Cardiac muscle cell (in vitro differentiated cells and primary cell): Measurements from ENCODE around the gene UNC93B1. TPM values are rescaled to one million over a fixed set of nuclear protein-coding genes. Genes with fewer than 3 reads are reported as not detected.
"Not testable (repeated sequence)": the region's sequence is repeated elsewhere in the genome, so short reads cannot be mapped to it uniquely, and the experiment has no call there.

Source experiments
- DNase-seq, 2 donors: peaks; one replicate each; pipeline versions ENCODE4 v3.0.0 to v3.0.0-alpha.2; 2010 to 2017; ENCODE audit warnings: low read depth in 1 of 2, low spot score in 1 of 2
- H3K27ac ChIP-seq: fragments of 200-600 bp; sonication (generic); 2 replicates; pipeline ENCODE4 v1.5.1; 2016
- H3K27me3 ChIP-seq: fragments of 200-600 bp; sonication (generic); 2 replicates; pipeline ENCODE4 v1.6.0; 2016; ENCODE audit warnings: control low read depth
- H3K36me3 ChIP-seq: fragments of 200-600 bp; sonication (generic); 2 replicates; pipeline ENCODE4 v1.5.1; 2016; ENCODE audit warnings: control low read depth
- H3K4me1 ChIP-seq: fragments of 200-600 bp; sonication (generic); 2 replicates; pipeline ENCODE4 v1.8.1; 2017; ENCODE audit warnings: low read depth, mild to moderate bottlenecking, mixed run types
- H3K4me3 ChIP-seq: fragments of 200-600 bp; sonication (generic); 2 replicates; pipeline ENCODE4 v1.5.1; 2016; ENCODE audit warnings: mild to moderate bottlenecking
- H3K9me3 ChIP-seq: fragments of 200-600 bp; sonication (generic); 2 replicates; pipeline ENCODE4 v1.5.1; 2017; ENCODE audit warnings: low read depth, mild to moderate bottlenecking, control low read depth
- polyA plus RNA-seq: library from polyadenylated mRNA; unstranded; fragments of >200 nt; fragmentation: Nextera tagmentation; extraction: Ambion mirVana; gene quantifications from 2 replicates; pipeline ENCODE4 v1.2.1, GENCODE V29; 2016
- total RNA-seq: library from RNA; depleted of rRNA; stranded (reverse); fragments of >200 nt; gene quantifications from 2 replicates; pipeline ENCODE4 v1.2.3, GENCODE V29; 2016
- TF ChIP-seq, protein P1 (sequence below): IDR thresholded peaks from 2 replicates; pipeline ENCODE4 v1.5.1; 2012; ENCODE audit warnings: low read depth, mild to moderate bottlenecking, low read length

Gene UNC93B1
- total and polyA plus RNA-seq, 2 experiments from 2014 or later, result 13.2 to 24.0 TPM

DNA sequence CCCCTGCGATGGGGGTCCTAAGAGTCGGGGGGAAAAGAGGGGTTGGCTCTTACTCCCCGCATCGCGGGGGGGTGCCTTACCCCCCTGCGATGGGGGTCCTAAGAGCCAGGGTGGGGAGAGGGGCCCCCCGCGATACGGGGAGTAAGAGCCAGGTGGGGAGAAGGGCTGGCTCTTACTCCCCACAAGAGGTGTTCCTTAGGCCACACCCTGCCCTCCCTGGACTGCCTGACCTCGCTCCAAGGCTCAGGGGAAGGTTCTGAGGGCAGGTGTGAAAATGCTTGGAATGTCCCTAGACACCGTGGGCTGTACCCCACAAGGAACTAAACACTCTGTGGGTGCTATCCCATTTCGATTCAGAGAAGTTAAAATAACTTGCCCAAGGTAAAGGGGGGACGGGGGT is 7.8 kb downstream of the UNC93B1 start:
- no peaks in the 10 kb centered on the region for H3K4me1 ChIP-seq
- DNase-seq, result no peak
- no peak overlapping the region for H3K27ac ChIP-seq
- TF ChIP-seq, protein P1, sequence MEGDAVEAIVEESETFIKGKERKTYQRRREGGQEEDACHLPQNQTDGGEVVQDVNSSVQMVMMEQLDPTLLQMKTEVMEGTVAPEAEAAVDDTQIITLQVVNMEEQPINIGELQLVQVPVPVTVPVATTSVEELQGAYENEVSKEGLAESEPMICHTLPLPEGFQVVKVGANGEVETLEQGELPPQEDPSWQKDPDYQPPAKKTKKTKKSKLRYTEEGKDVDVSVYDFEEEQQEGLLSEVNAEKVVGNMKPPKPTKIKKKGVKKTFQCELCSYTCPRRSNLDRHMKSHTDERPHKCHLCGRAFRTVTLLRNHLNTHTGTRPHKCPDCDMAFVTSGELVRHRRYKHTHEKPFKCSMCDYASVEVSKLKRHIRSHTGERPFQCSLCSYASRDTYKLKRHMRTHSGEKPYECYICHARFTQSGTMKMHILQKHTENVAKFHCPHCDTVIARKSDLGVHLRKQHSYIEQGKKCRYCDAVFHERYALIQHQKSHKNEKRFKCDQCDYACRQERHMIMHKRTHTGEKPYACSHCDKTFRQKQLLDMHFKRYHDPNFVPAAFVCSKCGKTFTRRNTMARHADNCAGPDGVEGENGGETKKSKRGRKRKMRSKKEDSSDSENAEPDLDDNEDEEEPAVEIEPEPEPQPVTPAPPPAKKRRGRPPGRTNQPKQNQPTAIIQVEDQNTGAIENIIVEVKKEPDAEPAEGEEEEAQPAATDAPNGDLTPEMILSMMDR, result no peak
- H3K4me3 ChIP-seq, result no peak overlapping the region
- no peaks in the 10 kb centered on the region for H3K9me3 ChIP-seq
- peaks cover 9% of the 10 kb centered on the region for H3K27me3 ChIP-seq
- no peaks in the 10 kb centered on the region for H3K36me3 ChIP-seq

DNA sequence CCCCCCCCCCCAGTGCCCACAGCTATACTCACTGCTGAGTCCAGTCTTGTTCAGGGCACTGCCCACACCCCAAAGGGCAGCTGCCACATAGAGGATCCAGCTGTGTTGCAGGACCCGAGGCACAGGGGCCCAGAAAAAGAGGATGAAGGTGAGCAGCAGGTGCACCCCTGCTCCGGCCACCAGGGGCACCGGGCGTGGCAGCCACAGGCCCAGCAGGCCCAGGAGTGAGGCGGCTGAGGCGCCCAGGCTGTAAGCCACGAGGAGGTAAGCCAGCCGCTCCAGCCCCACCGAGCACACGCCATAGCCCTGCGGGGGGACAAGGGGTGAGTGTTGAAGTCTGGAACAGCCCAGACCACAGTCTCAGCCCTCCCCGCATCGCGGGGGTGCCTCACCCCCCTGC is 8.3 kb downstream of the UNC93B1 start:
- DNase-seq, H3K4me3 ChIP-seq, H3K4me1 ChIP-seq: not testable (repeated sequence)

DNA sequence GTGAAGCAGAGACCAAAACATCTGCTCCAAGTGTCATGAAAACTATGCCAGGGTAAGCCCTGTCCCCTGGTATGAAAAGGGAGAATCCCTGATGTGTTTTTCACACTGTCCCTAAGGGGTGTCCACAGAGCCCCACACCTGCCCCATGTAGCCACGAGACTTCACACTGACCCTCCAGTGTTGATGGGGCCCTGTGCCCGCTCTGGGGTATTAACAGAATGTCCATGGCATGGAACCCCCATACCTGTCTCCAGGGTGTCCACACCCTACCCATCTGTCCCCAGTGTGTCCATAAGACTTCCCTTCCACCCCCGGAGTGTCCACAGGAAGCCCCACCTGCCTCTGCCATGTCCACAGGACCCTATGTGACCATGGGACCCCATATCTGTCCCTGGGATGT is 8.8 kb downstream of the UNC93B1 start:
- not testable (repeated sequence) for H3K9me3 ChIP-seq, H3K36me3 ChIP-seq, H3K4me1 ChIP-seq, DNase-seq, H3K4me3 ChIP-seq, H3K27ac ChIP-seq
- H3K27me3 ChIP-seq, result peaks cover 16% of the 10 kb centered on the region

More for the DNA sequence above, 8.3 kb downstream of the UNC93B1 start:
- H3K36me3 ChIP-seq, H3K9me3 ChIP-seq, H3K27ac ChIP-seq: not testable (repeated sequence)
- peaks cover 14% of the 10 kb centered on the region for H3K27me3 ChIP-seq

DNA sequence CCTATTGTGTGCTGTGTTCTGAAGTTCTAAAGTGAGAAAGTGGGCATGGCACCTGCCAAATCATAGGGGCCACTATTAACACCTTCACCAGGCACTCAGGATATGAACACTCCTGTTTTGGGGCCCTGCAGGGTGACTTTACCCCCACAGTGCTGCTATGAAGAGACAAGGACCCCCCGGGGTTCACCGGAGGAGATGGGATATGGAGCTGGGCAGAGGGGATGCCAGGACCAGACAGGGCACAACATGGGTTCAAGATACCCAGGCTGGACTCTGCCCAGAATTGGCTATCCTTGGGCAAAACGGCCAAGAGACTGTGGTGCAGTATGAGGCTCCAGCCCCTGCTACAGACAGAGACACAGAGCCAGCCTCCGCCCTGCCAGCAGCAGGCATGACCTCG is 9.5 kb downstream of the UNC93B1 start:
- H3K4me3 ChIP-seq, result not testable (repeated sequence)

DNA sequence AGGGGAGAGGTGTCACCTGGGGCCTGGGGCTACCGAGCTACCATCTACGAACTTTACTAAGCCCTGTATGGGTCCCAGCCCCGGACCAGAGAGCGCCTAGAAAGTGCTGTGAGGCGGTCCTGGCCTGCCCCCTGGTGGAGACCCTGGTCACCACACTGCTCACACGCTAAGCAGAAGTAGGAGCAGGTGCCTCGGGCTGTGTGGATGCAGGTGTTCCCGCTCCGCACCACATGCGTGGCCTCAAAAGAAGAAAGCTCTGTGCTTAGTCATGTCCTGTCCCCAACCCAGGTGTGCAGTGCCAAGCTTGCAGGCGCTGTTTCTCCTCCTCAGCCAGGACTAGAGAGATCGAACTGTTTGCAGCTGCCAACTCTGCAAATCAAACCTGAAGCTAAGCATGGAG is 10.1 kb downstream of the UNC93B1 start:
- not testable (repeated sequence) for H3K4me3 ChIP-seq, H3K27ac ChIP-seq, H3K4me1 ChIP-seq, H3K36me3 ChIP-seq, H3K9me3 ChIP-seq
- TF ChIP-seq, protein P1, result peak; percentile 43
- peaks cover 21% of the 10 kb centered on the region for H3K27me3 ChIP-seq
- DNase-seq, result peak in 1 of 2 donors; percentile 38

More for the DNA sequence above, 9.5 kb downstream of the UNC93B1 start:
- peaks cover 21% of the 10 kb centered on the region for H3K27me3 ChIP-seq
- DNase-seq, H3K4me1 ChIP-seq, H3K27ac ChIP-seq, H3K36me3 ChIP-seq, H3K9me3 ChIP-seq: not testable (repeated sequence)

DNA sequence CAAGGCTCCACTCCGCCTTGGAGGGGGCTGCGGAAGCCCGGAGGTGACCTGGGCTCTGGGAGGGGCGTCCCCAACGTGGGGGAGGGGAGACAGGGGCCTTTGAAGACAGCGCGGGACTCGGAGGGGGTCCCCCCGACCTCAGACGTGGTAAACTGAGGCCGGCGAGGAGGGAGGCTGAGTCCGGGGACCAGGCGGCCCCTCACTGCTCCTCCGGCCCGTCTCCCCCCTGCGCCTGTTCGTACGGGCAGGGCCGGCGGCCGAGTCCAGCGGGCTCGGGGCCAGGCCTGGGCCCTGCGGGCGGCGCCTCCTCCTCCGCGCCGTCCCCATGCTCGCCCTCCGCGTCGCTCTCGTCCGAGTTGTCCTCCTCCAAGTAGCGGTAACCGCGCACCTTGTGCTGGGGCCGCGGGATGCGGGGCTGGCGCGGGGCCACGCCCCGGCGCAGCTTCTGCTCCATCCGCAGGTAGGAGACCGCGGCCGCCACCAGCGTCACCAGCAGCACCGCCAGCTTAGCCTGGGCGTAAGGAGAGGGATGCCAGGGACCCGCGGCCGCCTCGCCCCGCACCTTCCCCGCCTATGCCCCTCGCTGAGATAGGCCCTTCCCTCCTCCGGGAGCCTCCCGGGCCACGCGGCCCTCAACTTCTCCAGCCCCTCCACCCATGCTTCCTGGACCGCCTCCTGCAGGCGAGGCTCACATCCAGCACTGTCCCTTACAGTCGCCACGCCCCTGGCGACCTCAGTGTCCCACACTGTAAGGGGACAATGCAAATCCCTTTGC is 12.4 kb downstream of the UNC93B1 start:
- not testable (repeated sequence) for H3K4me3 ChIP-seq, H3K4me1 ChIP-seq, DNase-seq, H3K36me3 ChIP-seq, H3K27ac ChIP-seq, H3K9me3 ChIP-seq
- H3K27me3 ChIP-seq, result peaks cover 24% of the 10 kb centered on the region

DNA sequence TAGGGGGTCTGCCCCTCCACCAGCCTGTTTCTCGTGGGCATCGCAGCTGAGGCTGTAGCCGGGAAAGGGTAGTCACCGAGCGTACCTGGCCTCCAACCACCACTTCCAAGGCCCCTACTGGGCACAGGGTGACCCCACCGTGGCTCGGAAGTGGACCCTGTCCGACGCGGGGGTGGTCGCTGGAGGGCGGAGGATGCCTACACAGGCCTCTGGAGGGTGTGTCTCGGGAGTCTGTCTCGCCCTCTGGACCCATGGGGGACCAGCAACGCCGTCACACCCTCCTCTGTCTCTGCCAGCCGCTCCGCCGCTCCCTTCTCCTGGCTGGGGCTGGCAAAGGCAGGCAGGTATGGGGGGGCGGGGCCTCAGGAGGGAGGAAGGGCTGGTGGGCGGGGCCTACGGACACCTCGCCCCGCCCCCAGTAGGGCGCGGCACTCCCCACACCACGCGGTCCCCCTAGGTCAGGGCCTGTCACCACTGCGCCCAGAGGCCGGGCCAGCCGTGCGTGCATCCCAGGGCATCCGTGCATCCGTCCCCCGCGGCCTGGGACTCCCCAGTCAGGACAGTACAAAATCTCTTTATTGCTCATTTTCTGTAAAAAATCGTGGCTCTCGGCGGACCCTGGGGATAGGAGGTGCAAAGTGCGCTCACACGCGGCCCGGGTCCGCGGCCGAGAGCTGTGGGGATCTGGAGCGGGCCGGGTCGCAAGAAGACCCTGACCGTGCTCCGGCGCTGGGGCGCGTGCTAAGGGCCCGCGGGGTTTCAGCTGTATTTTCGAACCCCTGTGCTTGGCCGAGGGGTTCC is 13.2 kb downstream of the UNC93B1 start:
- not testable (repeated sequence) for H3K27ac ChIP-seq, H3K4me1 ChIP-seq, H3K4me3 ChIP-seq, H3K9me3 ChIP-seq, H3K36me3 ChIP-seq
- H3K27me3 ChIP-seq, result peaks cover 24% of the 10 kb centered on the region
- peak in 1 of 2 donors; percentile 26 for DNase-seq

DNA sequence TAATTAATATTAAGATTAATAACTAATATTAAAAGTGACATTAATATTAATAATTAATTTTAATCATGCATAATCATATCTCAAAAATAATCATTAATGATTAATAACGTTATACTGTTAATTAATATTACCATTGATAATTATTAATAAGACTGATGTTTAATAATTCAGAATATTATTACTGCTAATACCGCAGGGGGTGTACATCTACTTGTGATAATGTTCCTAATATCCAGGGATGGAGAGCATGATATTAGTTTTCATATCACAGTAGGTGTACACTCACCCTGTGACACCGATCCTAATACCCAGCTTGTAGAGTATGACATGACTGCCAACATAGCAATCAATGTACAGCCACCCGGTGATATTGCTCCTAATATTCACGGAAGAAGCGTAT is 18.6 kb downstream of the UNC93B1 start:
- H3K4me1 ChIP-seq, H3K36me3 ChIP-seq, DNase-seq, H3K9me3 ChIP-seq, H3K27ac ChIP-seq, H3K4me3 ChIP-seq: not testable (repeated sequence)
- peaks cover 14% of the 10 kb centered on the region for H3K27me3 ChIP-seq
